ENCODE results near the gene SCN11A.
A peak's percentile ranks its signal among the peaks of the same experiment; 100 is the strongest.

SCN11A gene

DNA sequence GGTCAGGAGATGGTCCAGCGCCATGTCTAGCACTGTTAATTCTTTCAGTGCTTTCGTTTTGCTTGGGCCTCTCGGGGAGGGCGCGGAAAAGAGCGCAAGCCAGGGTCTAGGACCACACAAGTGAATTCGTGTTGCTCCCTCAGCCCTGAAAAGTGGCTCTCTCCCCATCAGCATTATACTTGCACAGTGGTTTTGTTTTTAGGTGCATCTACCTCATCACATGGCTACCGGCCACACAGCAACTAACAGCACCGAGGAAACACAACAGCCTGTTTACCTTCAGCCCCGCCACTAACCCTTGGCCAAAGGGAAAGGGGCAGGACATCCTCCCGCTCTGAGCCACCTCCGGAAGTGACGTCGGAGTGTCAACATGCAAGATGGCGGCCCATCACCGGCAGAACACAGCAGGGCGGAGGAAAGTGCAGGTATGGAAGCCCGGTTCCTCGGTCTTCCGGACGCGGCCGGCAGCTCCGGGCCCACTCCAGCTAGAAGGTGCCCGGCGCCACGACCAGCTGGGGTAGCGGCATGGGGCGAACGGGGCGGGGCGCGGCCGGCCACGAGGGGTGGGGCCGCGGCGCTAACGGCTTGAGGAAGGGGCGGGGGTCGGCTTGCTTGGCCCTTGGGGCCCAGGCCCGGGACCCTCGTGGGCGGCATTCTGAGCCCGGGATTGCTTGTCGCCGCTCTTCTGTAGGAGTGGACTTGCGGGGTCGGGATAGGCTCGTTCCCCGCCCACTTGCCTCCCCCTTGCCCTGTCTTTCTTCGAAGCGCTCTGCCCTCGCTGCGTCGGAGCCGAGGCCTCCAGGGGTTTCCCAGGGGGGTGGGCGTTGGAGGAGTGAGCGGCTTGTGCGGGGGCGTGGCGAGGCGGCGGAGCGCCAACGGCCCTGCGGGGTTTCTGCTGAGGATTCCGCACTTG is at the start of gene SCN11A, which contains the start of gene WDR48:
TSS of gene SCN11A (minus strand) at position 296 of the 913 bp plus-strand sequence. CDS start 101,582 bp downstream, outside the sequence.
TSS of gene WDR48 (plus strand) at position 368 of the 913 bp plus-strand sequence. CDS start at position 378, 10 bp downstream.
- peak; percentile 86 to 91 for DNase-seq (ENCODE audit: low read depth in 2 of 2)

GRCh38 chr3:39101022-39101689 is 49.4 kb upstream of the SCN11A start:
- DNase-seq (ENCODE audit: low read depth in 2 of 2) = no peak

DNA sequence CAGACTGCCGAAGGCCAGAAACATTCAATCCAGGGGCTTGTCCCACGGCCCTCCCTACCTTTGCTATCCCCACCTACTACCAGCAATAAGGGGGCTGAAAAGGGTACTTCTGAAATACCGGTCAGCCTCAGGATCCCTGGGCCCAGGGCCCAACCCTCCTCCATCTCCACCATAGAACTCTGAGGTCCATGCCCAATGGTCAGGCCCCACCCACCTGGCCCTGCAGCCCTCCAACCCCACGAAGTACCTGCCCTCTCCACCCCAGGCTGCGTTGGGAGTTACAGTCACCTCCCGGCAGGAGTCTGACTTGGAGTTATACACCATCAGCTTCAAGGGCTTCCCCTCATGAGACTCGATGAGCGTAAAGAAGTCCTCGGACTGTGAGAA is 48.7 kb upstream of the SCN11A start:
- DNase-seq (ENCODE audit: low read depth in 2 of 2) = no peak

DNA sequence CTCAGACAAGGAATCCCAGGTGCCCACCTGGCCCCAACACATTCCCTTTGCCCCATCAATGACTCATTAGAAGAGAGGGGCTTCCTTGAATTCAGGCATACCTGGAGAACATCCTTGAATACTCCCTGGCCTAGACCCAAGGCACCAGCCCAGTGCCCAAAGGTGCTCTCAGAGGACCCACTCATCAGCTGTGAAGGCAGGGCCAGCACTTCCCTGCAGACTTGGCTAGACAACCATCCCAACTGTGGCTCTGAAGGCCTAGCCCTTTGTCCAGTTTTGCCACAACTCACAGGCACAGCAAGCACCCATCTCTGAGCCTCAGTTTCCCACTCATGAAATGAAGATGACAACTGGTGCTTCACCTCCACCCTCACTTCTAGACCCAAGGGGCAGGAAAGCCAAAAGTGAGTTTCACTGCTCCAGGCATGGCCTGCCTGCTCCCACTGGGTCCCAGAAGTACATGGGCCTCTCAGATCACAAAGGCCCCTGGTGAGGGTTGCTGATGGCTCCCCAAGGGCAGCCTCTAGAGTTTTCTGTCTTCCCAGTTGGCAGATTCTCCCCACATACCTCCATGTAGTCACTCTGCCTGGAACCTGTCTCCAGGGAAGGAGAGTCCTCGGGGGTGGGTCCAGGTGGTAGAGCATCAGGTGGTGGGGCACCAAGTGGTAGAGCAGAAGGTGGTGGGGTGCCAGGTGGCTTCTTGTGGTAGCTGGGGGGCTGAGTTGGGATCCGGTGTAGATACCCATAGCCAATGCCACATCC is 48.2 kb upstream of the SCN11A start:
- DNase-seq (ENCODE audit: low read depth in 2 of 2) = no peak

GRCh38 chr3:39099242-39099641 is 47.5 kb upstream of the SCN11A start:
- no peak for DNase-seq (ENCODE audit: low read depth in 2 of 2)

DNA sequence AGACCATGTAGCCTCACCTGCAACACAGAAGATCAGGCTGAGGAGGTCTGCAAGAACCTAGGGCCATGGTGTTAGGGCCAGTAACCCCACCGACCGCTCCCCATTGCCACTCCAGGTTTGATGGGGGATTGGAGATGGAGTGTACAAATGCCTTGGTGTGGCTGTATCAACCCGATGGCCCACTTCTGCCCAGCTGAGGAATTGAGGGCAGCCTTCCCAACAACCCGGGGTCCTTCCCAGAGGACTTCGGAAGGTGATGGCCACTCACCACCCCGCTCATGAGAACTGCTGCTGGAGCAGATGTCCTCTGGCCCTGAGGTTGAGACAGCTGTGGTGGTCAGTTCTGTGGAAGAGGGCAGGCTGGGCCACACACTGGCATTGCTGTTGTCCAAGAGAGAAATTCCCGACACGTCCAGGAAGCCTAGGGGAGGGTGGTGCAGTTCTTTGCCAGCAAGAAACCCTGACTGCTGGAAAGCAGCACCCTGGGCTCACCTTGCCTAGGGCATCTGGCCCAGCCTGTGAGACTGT is 46.8 kb upstream of the SCN11A start:
- no peak for DNase-seq (ENCODE audit: low read depth in 2 of 2)

- no peak for DNase-seq (ENCODE audit: low read depth in 2 of 2)
Observed at GRCh38 chr3:39097716-39098472, 46.1 kb upstream of the SCN11A start.

GRCh38 chr3:39096775-39097174 is 45.0 kb upstream of the SCN11A start:
- DNase-seq (ENCODE audit: low read depth in 2 of 2) = no peak

GRCh38 chr3:39095778-39096177 is 44.0 kb upstream of the SCN11A start:
- no peak for DNase-seq (ENCODE audit: low read depth in 2 of 2)

DNA sequence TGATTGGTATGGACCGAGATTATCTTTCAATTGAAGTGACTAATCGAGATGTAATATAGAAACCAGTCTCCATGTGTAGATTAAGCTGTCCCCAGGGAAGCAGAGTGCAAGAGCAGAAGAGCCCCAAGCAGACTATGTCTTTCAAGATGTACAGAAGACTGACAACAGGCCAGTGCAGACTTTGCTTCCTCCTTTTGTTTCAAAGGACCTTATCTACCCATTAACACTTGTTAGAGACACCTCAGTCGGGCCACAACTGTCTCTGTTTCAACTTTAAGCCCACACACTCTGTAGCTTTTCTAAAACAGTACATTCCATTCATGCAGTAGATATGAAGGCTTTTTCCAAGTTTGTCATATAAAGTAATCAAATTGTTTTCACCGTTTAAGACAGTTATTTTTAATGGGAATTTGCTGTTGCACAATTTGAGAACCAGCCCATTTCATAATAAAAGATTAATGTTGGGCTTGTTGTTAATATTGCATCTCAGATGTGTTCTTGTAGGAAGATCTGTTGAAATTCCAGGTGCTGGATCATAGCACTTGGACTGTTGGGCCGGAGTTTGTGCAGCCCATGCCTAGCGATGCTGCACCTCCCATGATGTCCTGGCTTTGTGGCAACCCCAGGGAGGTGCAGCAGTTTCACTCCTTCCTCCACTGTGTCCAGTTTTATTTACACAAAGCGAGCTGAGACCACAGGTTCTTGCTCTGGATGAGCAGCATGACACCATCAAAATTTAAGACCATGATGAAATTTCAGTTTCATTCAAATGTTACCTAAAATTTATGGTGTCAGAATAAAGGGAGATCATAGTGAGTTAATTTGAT is 43.3 kb upstream of the SCN11A start:
- no peak for DNase-seq (ENCODE audit: low read depth in 2 of 2)

- no peak for DNase-seq (ENCODE audit: low read depth in 2 of 2)
Observed at GRCh38 chr3:39090922-39091321, 39.2 kb upstream of the SCN11A start.

DNA sequence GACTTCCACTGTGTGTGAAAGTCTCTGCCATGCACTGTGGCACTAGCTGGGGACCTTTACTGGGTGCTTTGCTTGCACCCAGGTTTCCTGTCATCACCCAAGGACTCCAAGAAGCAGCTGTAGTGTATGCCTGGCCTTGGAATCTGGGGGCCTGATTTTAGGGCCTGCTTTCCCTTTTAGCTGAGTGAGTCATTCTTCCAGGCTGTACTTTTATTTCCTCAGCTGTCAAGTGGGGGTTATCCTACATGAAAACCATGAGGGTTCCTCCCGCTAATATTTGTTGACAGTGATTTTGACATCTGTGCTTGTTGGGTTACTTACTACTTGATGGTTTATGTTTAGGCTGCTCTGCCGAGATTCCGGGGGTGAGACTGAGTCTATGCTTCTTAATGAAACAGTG is 37.1 kb upstream of the SCN11A start:
- no peak for DNase-seq (ENCODE audit: low read depth in 2 of 2)

GRCh38 chr3:39088456-39088855 is 36.7 kb upstream of the SCN11A start:
- DNase-seq (ENCODE audit: low read depth in 2 of 2) = no peak

GRCh38 chr3:39086144-39086543 is 34.4 kb upstream of the SCN11A start:
- no peak for DNase-seq (ENCODE audit: low read depth in 2 of 2)

GRCh38 chr3:39082666-39083313 is 31.0 kb upstream of the SCN11A start:
- no peak for DNase-seq (ENCODE audit: low read depth in 2 of 2)

DNA sequence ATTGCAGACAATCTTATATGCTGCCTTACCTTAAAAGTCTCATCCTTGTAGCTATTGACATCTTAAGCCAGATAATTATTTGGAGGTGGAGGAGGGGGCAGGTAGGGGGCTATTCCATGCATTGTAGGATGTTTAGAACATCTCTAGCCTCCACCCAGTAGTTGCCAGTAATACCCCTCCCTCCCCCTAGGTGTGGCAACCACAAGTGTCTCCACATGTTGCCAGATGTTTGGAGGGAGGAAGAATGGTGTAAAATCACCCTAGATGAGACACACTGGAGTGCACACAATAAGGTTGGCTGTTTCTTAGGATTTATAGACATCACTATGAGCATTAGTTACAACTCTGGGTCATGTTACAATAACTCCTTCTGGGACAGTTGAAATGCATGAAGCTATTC is 28.3 kb upstream of the SCN11A start:
- DNase-seq (ENCODE audit: low read depth in 2 of 2) = no peak

- DNase-seq (ENCODE audit: low read depth in 2 of 2) = no peak
Observed at GRCh38 chr3:39079530-39079929, 27.8 kb upstream of the SCN11A start.

GRCh38 chr3:39075910-39076309 is 24.2 kb upstream of the SCN11A start:
- no peak for DNase-seq (ENCODE audit: low read depth in 2 of 2)

DNA sequence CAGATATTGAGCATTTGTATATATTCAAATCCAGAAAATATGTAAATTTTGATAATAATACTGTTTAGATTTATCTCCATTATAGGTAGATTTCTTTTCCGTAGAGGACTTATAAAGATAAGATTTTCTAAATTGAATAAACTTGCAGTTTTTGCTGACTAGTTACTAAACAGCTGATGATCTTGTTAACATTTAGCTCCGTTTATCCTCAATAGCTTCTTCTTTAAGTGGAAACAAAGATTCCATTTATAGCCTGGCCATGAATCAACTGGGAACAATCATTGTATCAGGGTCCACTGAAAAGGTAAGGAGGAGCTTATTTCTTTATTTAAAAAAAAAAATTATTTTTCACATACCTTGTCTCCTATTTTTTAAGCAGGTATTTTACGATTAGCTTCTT is 16.8 kb upstream of the SCN11A start:
- no peak for DNase-seq (ENCODE audit: low read depth in 2 of 2)

GRCh38 chr3:39067286-39067685 is 15.5 kb upstream of the SCN11A start:
- no peak for DNase-seq (ENCODE audit: low read depth in 2 of 2)

Measured in stimulated activated CD4-positive, alpha-beta T cell treated with anti-CD3 and anti-CD28 coated beads, Interleukin-12 subunit alpha, Interleukin-12 subunit beta, amount 100 ng/mL, for 24 hours (primary cell).